Activated T-helper 17 cell treated with anti-CD3 and anti-CD28 coated beads, Interleukin-2, amount 50 U/mL, for 72 hours (primary cell): Measurements from ENCODE around the gene SLC27A5. TPM values are rescaled to one million over a fixed set of nuclear protein-coding genes. Genes with fewer than 3 reads are reported as not detected.
"Not testable (repeated sequence)": the region's sequence is repeated elsewhere in the genome, so short reads cannot be mapped to it uniquely, and the experiment has no call there.

Source experiments
- ATAC-seq: fragments of 150-1000 bp; cut with Tn5 transposase; replicated peaks from 2 replicates; pipeline ENCODE4 v1.10.0; 2021; ENCODE audit warnings: mild to moderate bottlenecking, moderate library complexity
- H3K27ac Mint-ChIP-seq: one replicate; pipeline ENCODE4 v1.8.0; 2022; ENCODE audit warnings: mixed read lengths
- H3K27me3 Mint-ChIP-seq: one replicate; pipeline ENCODE4 v1.8.0; 2022; ENCODE audit warnings: mixed read lengths
- H3K36me3 Mint-ChIP-seq: one replicate; pipeline ENCODE4 v1.8.0; 2022; ENCODE audit warnings: low read depth, mild to moderate bottlenecking, mixed read lengths
- H3K4me1 Mint-ChIP-seq: one replicate; pipeline ENCODE4 v1.8.0; 2022; ENCODE audit warnings: mixed read lengths
- H3K4me3 Mint-ChIP-seq: one replicate; pipeline ENCODE4 v1.8.0; 2022; ENCODE audit warnings: mild to moderate bottlenecking, mixed read lengths
- H3K9me3 Mint-ChIP-seq: one replicate; pipeline ENCODE4 v1.8.0; 2022; ENCODE audit warnings: mixed read lengths
- total RNA-seq, 2 donors: library from RNA; stranded (reverse); gene quantifications; one replicate each; pipeline ENCODE4 v1.2.3, GENCODE V29; 2022

SLC27A5 gene
- total RNA-seq, 2 donors from 2014 or later: 14.4 to 15.6 TPM

GRCh38 chr19:58500242-58500641 lies 11.6 kb downstream of the SLC27A5 start:
- Mint-ChIP-seq H3K4me3 (peak overlapping the region; percentile 93), H3K36me3 (no peaks in the 10 kb centered on the region), H3K27ac (peak overlapping the region; percentile 93)

DNA sequence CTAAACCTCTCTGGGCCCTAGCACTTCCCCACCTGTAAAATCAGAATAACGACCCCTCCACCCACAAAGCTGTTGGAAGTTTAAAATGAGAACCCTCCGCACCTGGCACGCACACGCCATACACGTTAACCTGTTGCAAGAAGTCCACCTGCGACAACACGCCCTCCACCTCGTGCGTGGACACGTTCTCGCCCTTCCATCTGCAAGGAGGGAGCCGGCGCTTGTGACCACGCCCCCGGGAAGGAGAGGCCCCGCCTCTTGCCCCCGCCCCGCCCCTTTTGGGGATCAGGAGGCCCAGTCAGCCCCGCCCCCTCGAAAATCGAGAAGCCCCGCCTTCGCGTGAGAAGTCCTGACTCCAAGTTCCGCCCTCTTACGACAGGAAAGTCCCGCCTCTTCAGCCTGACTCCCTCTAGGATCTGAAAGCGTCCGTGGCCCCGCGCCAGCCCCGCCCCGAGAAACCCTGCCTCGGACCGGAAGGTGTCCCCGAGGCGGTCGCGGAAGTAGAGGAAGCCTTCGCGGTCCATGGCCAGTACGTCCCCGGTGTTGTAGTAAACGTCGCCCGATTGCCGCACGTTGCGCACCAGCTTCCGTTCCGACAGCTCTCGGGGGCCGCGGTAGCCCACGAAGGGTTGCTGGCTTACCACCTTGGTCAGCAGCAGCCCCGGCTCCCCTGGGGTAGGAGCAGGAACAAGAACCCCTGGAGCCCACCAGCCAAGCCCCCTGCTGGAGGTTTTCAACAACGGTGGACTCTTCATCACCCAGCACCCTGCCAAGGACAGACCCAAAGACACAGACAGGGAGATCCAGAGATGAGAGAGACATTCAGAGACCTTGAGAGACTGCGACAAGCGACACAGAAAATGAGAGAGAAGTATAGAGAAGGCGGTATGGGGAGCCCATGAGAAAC lies 12.5 kb downstream of the SLC27A5 start:
- Mint-ChIP-seq H3K9me3 (peaks cover 8% of the 10 kb centered on the region), H3K27ac (peak overlapping the region; percentile 93), H3K4me3 (peak overlapping the region; percentile 93), H3K27me3 (no peaks in the 10 kb centered on the region), H3K36me3 (no peaks in the 10 kb centered on the region), H3K4me1 (peaks cover 17% of the 10 kb centered on the region)
- peak; percentile 98 for ATAC-seq

More at GRCh38 chr19:58500242-58500641, 11.6 kb downstream of the SLC27A5 start:
- no peak for ATAC-seq
- Mint-ChIP-seq H3K27me3 (no peaks in the 10 kb centered on the region), H3K4me1 (peaks cover 17% of the 10 kb centered on the region), H3K9me3 (peaks cover 8% of the 10 kb centered on the region)

DNA sequence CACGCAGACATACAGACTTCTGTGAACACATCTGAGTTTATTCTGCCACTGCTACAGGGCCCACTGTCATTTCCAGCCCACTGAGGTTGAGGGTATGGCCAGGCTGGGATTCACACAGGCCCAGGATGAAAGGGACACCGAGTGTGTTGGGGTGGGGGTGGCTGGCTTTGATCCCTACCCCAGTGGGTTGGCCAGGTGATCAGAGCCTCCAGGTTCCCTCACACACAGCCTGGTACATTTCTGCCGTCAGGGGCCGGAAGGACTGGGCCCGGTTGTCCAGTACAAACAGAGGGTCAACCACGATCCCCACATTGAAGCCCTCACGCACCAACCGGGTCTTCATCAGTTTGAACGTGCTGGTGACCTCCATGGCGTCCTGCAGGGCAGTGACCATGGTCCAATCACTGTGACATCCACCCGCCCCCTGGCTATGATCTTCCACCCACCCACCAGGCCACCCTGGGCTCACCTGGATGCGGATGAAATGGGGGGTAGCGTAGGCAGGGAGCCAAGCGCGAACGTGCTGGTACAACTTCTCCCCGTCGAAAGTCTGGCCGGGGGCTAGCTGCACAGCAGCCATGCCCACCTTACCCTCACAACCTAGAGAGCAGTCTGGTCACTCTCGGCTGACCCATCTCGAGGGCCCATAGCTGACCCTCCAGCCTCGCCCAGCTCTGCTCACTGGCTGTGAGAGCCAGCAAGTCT lies 13.3 kb downstream of the SLC27A5 start:
- Mint-ChIP-seq H3K27ac (peak overlapping the region; percentile 93), H3K9me3 (peaks cover 8% of the 10 kb centered on the region), H3K27me3 (no peaks in the 10 kb centered on the region), H3K4me1 (peaks cover 17% of the 10 kb centered on the region), H3K36me3 (no peaks in the 10 kb centered on the region), H3K4me3 (peak overlapping the region; percentile 93)
- no peak for ATAC-seq

GRCh38 chr19:58497634-58498170 lies 14.1 kb downstream of the SLC27A5 start:
- Mint-ChIP-seq H3K9me3 (peaks cover 8% of the 10 kb centered on the region), H3K27me3 (no peaks in the 10 kb centered on the region), H3K4me1 (peaks cover 17% of the 10 kb centered on the region), H3K36me3 (no peaks in the 10 kb centered on the region), H3K4me3 (peak overlapping the region; percentile 93), H3K27ac (no peak overlapping the region)
- ATAC-seq: no peak

DNA sequence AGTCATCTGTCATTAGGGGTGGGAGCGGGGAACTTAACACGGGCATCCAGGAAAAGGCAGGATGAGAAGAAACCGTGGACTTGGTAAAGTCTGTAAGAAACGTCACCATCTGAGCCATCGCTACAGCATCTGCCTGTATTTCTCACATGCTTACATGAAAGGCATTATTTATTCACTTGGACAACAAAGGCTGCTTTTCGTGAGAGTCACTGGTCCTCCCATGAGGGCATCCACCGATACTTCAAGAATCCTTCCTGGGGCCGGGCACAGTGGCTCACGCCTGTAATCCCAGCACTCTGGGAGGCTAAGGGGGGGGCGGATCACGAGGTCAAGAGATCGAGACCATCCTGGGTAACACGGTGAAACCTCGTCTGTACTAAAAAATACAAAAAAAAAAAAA lies 19.5 kb downstream of the SLC27A5 start:
- no peak overlapping the region for H3K27ac Mint-ChIP-seq
- no peaks in the 10 kb centered on the region for H3K9me3 Mint-ChIP-seq
- H3K4me1 Mint-ChIP-seq: peaks cover 10% of the 10 kb centered on the region
- no peaks in the 10 kb centered on the region for H3K27me3 Mint-ChIP-seq
- no peak for ATAC-seq
- H3K4me3 Mint-ChIP-seq: no peak overlapping the region
- no peaks in the 10 kb centered on the region for H3K36me3 Mint-ChIP-seq

DNA sequence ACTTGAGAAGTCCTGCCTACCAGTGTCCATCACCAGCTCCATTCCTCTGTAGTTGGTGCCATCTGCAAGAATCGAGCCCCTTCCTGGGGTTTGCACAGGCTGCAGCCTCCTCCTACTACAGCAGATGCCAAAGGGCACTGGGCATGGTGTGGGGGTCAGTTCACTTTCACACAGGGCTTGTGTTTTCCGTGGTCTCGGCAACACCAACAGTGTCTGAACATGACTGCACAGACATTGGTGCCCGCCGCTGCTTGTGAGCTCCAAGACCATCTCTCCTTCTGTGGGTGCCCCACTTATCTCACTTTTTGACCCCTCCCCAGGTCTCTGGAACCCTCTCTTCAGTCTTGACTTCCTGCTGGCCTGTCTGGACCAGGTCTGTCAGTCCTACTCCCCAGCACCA lies 20.4 kb downstream of the SLC27A5 start:
- Mint-ChIP-seq H3K36me3 (no peaks in the 10 kb centered on the region), H3K4me1 (peaks cover 10% of the 10 kb centered on the region), H3K27ac (peak overlapping the region; percentile 11), H3K9me3 (no peaks in the 10 kb centered on the region), H3K27me3 (no peaks in the 10 kb centered on the region), H3K4me3 (no peak overlapping the region)
- ATAC-seq: no peak

DNA sequence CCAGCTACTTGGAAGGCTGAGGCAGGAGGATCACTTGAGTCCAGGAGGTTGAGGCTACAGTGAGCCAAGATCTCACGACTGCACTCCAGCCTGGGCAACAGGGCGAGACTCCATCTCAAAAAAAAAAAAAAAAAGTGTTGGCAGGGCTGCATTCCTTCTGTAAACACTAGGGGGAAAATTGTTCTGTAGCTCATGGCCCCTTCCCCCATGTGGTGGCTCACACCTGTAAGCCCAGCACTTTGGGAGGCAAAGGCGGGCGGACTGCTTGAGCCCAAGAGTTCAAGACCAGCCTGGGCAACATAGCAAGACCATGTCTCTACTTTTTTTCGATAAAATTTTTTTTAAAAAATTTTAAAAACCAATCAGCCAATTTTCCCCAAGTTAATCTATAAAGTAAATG lies 27.4 kb downstream of the SLC27A5 start:
- H3K4me1 Mint-ChIP-seq, H3K27ac Mint-ChIP-seq, H3K4me3 Mint-ChIP-seq, H3K9me3 Mint-ChIP-seq, ATAC-seq, H3K27me3 Mint-ChIP-seq, H3K36me3 Mint-ChIP-seq: not testable (repeated sequence)

- ATAC-seq: no peak
- H3K36me3 Mint-ChIP-seq: no peaks in the 10 kb centered on the region
- H3K27me3 Mint-ChIP-seq: no peaks in the 10 kb centered on the region
- no peaks in the 10 kb centered on the region for H3K9me3 Mint-ChIP-seq
- no peak overlapping the region for H3K27ac Mint-ChIP-seq
- H3K4me3 Mint-ChIP-seq: no peak overlapping the region
- peaks cover 4% of the 10 kb centered on the region for H3K4me1 Mint-ChIP-seq
Observed at GRCh38 chr19:58483776-58484175, 28.0 kb downstream of the SLC27A5 start.

DNA sequence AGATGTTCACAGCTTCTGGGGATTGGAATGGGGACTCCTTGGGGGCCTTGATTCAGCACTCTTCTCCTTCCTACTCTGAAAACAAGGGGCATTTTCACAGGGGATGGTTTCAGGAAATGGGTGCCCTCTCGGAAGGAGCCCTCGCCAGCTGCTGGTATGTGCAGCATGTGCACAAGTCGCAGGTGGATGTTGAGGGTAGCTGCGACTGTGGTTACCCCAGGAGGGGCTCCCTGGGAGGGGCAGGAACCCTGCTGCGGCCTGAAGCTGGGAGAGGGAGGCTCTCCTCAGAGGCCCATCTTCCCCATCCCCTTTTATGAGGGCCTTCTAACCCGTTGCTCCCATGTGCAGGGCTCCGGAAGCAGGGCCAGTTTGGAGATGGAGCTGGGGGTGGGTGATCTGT lies 29.4 kb downstream of the SLC27A5 start:
- Mint-ChIP-seq H3K27ac (no peak overlapping the region), H3K4me3 (no peak overlapping the region), H3K36me3 (no peaks in the 10 kb centered on the region), H3K27me3 (no peaks in the 10 kb centered on the region), H3K4me1 (peaks cover 4% of the 10 kb centered on the region), H3K9me3 (no peaks in the 10 kb centered on the region)
- no peak for ATAC-seq

- Mint-ChIP-seq H3K27ac (no peak overlapping the region), H3K4me3 (no peak overlapping the region), H3K4me1 (peaks cover 10% of the 10 kb centered on the region), H3K9me3 (no peaks in the 10 kb centered on the region), H3K36me3 (no peaks in the 10 kb centered on the region), H3K27me3 (no peaks in the 10 kb centered on the region)
- ATAC-seq: no peak
Observed at GRCh38 chr19:58480831-58481230, 31.0 kb downstream of the SLC27A5 start.

DNA sequence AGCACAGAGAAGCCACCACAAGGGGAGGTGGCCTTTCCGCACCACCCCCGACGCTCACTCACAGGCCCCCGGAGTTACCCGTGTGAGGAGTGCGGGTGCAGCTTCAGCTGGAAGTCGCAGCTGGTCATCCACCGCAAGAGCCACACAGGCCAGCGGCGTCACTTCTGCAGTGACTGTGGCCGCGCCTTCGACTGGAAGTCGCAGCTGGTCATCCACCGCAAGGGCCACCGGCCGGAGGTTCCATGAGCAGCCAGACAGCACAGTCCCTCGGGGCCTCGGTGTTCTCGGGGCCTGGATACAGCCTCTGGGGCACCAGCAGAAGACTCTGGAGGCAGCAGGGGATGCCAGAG lies 31.3 kb downstream of the SLC27A5 start:
- Mint-ChIP-seq H3K27me3 (no peaks in the 10 kb centered on the region), H3K27ac (no peak overlapping the region), H3K9me3 (no peaks in the 10 kb centered on the region), H3K36me3 (no peaks in the 10 kb centered on the region), H3K4me1 (peaks cover 10% of the 10 kb centered on the region), H3K4me3 (no peak overlapping the region)
- ATAC-seq: no peak

DNA sequence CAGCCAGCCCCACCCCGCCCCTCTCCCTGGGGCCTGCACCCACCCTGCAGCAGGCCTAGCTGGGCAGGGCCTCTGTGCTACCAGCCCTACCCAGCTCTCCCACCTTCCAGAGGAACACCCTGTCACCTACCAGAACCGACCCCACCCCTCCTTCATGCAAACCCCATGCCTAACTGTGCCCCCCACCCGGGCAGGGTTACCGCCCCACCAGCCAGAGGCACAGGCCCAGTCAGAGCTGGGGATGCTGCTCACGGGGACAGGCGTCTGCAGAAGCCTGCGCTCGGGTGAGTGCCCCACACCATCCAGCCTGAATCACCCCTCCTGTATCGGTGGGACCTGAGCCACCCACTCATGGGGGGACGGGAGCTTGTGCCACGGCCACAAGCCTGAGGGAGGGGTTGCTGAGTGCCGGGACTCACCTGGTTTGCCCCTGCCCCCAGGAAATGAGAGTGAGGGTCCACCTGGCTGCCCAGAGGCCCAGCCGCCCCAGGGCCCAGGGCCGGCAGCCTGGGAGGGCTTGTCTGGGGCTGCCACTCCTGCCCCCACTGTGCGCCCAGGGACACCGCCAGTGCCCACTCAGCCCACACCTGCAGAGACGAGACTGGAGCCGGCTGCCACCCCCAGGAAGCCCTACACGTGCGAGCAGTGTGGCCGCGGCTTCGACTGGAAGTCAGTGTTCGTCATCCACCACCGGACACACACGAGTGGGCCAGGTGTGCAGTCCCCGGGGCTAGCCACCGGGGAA lies 31.9 kb downstream of the SLC27A5 start:
- ATAC-seq: no peak
- H3K27me3 Mint-ChIP-seq: no peaks in the 10 kb centered on the region
- H3K27ac Mint-ChIP-seq: no peak overlapping the region
- no peaks in the 10 kb centered on the region for H3K9me3 Mint-ChIP-seq
- H3K4me1 Mint-ChIP-seq: peaks cover 10% of the 10 kb centered on the region
- H3K4me3 Mint-ChIP-seq: no peak overlapping the region
- no peaks in the 10 kb centered on the region for H3K36me3 Mint-ChIP-seq

DNA sequence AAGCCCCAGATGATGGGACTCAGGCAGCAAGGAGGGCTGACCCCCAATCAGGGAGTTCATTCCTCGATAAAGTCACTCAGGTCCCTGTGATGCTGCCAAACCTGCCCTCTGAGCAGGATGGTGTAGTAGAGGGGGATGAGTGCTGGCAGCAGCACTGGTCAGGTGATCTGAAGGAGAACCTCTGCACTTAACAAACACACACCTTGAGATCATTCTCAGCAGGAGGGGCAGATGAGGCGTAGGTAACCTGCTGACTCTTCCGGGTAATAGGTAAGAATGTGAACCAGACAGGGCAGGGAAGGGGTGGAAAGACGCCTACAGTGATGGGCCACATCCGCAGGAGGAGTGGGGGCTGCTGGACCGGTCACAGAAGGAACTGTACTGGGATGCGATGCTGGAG lies 32.5 kb downstream of the SLC27A5 start:
- Mint-ChIP-seq H3K27me3 (no peaks in the 10 kb centered on the region), H3K27ac (no peak overlapping the region), H3K4me3 (no peak overlapping the region), H3K9me3 (no peaks in the 10 kb centered on the region), H3K36me3 (no peaks in the 10 kb centered on the region), H3K4me1 (peaks cover 14% of the 10 kb centered on the region)
- ATAC-seq: no peak

GRCh38 chr19:58477871-58478270 lies 33.9 kb downstream of the SLC27A5 start:
- ATAC-seq: no peak
- Mint-ChIP-seq H3K36me3 (peaks cover 5% of the 10 kb centered on the region), H3K27ac (peak overlapping the region; percentile 59), H3K27me3 (no peaks in the 10 kb centered on the region), H3K9me3 (no peaks in the 10 kb centered on the region), H3K4me1 (peaks cover 14% of the 10 kb centered on the region), H3K4me3 (no peak overlapping the region)
